KOPT-K1 (cell line): ENCODE results near the gene KDR.

Experiments used
- H3K27ac ChIP-seq: fragments of 200-600 bp; sonication (generic); 2 replicates; pipeline ENCODE4 v1.5.1; 2016; ENCODE audit warnings: antibody characterized with exemption, mild to moderate bottlenecking, low read depth, low read length; ENCODE audit not compliant: poor library complexity, severe bottlenecking
- H3K36me3 ChIP-seq: fragments of 200-600 bp; sonication (generic); 2 replicates; pipeline ENCODE4 v1.5.1; 2017; ENCODE audit warnings: antibody characterized with exemption, mild to moderate bottlenecking, low read length, moderate library complexity; ENCODE audit not compliant: insufficient read depth
- H3K9me3 ChIP-seq: fragments of 200-600 bp; sonication (generic); 2 replicates; pipeline ENCODE4 v1.5.1; 2017; ENCODE audit warnings: antibody characterized with exemption, low read length, mild to moderate bottlenecking; ENCODE audit not compliant: insufficient read depth, poor library complexity, severe bottlenecking

The KDR gene

GRCh38 chr4:55133951-55134350, 8.6 kb upstream of the KDR start:
- H3K36me3 ChIP-seq = no peaks in the 10 kb centered on the region
- H3K27ac ChIP-seq = no peak overlapping the region
- H3K9me3 ChIP-seq = no peaks in the 10 kb centered on the region

GRCh38 chr4:55132775-55133174, 7.4 kb upstream of the KDR start:
- Histone ChIP-seq H3K36me3 (no peaks in the 10 kb centered on the region), H3K27ac (no peak overlapping the region), H3K9me3 (no peaks in the 10 kb centered on the region)

GRCh38 chr4:55127521-55127920, 2.1 kb upstream of the KDR start:
- H3K36me3 ChIP-seq = no peaks in the 10 kb centered on the region
- no peaks in the 10 kb centered on the region for H3K9me3 ChIP-seq
- no peak overlapping the region for H3K27ac ChIP-seq

- Histone ChIP-seq H3K36me3 (no peaks in the 10 kb centered on the region), H3K9me3 (no peaks in the 10 kb centered on the region), H3K27ac (no peak overlapping the region)
Measured at GRCh38 chr4:55127053-55127452, 1.7 kb upstream of the KDR start.

- no peaks in the 10 kb centered on the region for H3K36me3 ChIP-seq
- no peaks in the 10 kb centered on the region for H3K9me3 ChIP-seq
- no peak overlapping the region for H3K27ac ChIP-seq
Measured at GRCh38 chr4:55125763-55126541, 557 bp upstream of the KDR start.

GRCh38 chr4:55124322-55125076, 896 bp downstream of the KDR start:
- no peaks in the 10 kb centered on the region for H3K9me3 ChIP-seq
- H3K27ac ChIP-seq = no peak overlapping the region
- no peaks in the 10 kb centered on the region for H3K36me3 ChIP-seq

GRCh38 chr4:55123791-55124190, 1.6 kb downstream of the KDR start:
- Histone ChIP-seq H3K36me3 (no peaks in the 10 kb centered on the region), H3K27ac (no peak overlapping the region), H3K9me3 (no peaks in the 10 kb centered on the region)

- Histone ChIP-seq H3K27ac (no peak overlapping the region), H3K36me3 (no peaks in the 10 kb centered on the region), H3K9me3 (no peaks in the 10 kb centered on the region)
Measured at GRCh38 chr4:55122235-55122634, 3.2 kb downstream of the KDR start.

- Histone ChIP-seq H3K27ac (no peak overlapping the region), H3K9me3 (no peaks in the 10 kb centered on the region), H3K36me3 (no peaks in the 10 kb centered on the region)
Measured at GRCh38 chr4:55121246-55121645, 4.1 kb downstream of the KDR start.

GRCh38 chr4:55118397-55118796, 7.0 kb downstream of the KDR start:
- no peaks in the 10 kb centered on the region for H3K36me3 ChIP-seq

GRCh38 chr4:55117511-55117910, 7.9 kb downstream of the KDR start:
- Histone ChIP-seq H3K9me3 (no peaks in the 10 kb centered on the region), H3K27ac (no peak overlapping the region), H3K36me3 (no peaks in the 10 kb centered on the region)

More at GRCh38 chr4:55118397-55118796, 7.0 kb downstream of the KDR start:
- Histone ChIP-seq H3K27ac (no peak overlapping the region), H3K9me3 (no peaks in the 10 kb centered on the region)

- Histone ChIP-seq H3K36me3 (no peaks in the 10 kb centered on the region), H3K9me3 (no peaks in the 10 kb centered on the region), H3K27ac (no peak overlapping the region)
Measured at GRCh38 chr4:55116450-55116849, 8.9 kb downstream of the KDR start.

- Histone ChIP-seq H3K36me3 (no peaks in the 10 kb centered on the region), H3K27ac (no peak overlapping the region), H3K9me3 (no peaks in the 10 kb centered on the region)
Measured at GRCh38 chr4:55111601-55112000, 13.8 kb downstream of the KDR start.

GRCh38 chr4:55110131-55110530, 15.3 kb downstream of the KDR start:
- H3K9me3 ChIP-seq = no peaks in the 10 kb centered on the region
- no peak overlapping the region for H3K27ac ChIP-seq
- no peaks in the 10 kb centered on the region for H3K36me3 ChIP-seq

- no peaks in the 10 kb centered on the region for H3K36me3 ChIP-seq
- no peaks in the 10 kb centered on the region for H3K9me3 ChIP-seq
- H3K27ac ChIP-seq = no peak overlapping the region
Measured at GRCh38 chr4:55107054-55107453, 18.3 kb downstream of the KDR start.

- H3K27ac ChIP-seq = no peak overlapping the region
- H3K9me3 ChIP-seq = no peaks in the 10 kb centered on the region
- H3K36me3 ChIP-seq = no peaks in the 10 kb centered on the region
Measured at GRCh38 chr4:55103224-55103623, 22.2 kb downstream of the KDR start.
